Activated CD8-positive, alpha-beta memory T cell treated with anti-CD3 and anti-CD28 coated beads, Interleukin-2, amount 50 U/mL, for 48 hours (primary cell): ENCODE data around the gene SLMAP.

Source experiments
- DNase-seq: peaks from one replicate; pipeline ENCODE4 v3.0.0-alpha.2; 2020

Gene SLMAP, protein sequence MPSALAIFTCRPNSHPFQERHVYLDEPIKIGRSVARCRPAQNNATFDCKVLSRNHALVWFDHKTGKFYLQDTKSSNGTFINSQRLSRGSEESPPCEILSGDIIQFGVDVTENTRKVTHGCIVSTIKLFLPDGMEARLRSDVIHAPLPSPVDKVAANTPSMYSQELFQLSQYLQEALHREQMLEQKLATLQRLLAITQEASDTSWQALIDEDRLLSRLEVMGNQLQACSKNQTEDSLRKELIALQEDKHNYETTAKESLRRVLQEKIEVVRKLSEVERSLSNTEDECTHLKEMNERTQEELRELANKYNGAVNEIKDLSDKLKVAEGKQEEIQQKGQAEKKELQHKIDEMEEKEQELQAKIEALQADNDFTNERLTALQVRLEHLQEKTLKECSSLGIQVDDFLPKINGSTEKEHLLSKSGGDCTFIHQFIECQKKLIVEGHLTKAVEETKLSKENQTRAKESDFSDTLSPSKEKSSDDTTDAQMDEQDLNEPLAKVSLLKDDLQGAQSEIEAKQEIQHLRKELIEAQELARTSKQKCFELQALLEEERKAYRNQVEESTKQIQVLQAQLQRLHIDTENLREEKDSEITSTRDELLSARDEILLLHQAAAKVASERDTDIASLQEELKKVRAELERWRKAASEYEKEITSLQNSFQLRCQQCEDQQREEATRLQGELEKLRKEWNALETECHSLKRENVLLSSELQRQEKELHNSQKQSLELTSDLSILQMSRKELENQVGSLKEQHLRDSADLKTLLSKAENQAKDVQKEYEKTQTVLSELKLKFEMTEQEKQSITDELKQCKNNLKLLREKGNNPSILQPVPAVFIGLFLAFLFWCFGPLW

GRCh38 chr3:57755741-57756527 is at the start of gene SLMAP:
Gene SLMAP, plus strand, starts transcription at chr3:57756309. Its CDS starts 1,343 bp downstream, at chr3:57757652.
- DNase-seq = peak; percentile 95

- no peak for DNase-seq
These were observed 49.6 kb upstream of the SLMAP start for GRCh38 chr3:57706462-57706861.

DNA sequence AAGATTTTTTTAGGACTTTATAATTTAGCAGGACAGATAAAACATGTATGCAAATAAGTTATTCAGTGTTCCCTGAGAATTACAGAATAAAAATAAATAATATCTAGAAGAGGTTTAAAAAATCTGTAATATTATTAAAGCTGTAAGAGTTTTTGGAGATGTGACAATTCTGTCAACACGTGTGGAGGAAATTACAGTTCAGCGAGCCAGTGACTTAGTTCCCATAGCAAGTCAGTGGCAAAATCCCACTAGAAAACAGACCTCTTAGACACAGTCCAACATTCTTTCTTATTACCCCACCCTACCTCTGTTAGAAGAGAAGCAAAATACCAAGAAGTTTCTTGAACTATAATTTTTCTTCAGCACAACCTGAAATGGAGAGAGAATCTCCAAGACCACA is 47.1 kb upstream of the SLMAP start:
- DNase-seq = no peak

DNA sequence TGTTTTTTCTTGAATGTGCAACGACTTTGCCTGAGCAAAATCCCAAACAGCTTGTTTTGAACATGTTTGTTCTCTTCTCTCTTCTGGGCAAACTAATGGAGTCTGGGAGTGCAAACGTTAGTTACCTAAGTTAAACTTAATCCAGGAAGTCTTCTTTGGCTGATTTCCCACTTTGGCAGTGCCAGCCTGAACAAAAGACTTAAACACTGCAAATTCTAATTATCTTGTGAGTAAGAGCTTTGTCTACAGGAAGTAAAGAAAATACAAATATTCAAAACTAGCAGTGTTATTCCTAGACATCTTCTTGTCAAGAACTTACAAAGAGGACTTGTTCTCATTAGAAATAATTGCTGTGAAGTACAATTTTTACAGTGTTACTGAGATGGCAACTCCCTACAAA is 46.5 kb upstream of the SLMAP start:
- no peak for DNase-seq

GRCh38 chr3:57715686-57716085 is 40.4 kb upstream of the SLMAP start:
- no peak for DNase-seq

DNA sequence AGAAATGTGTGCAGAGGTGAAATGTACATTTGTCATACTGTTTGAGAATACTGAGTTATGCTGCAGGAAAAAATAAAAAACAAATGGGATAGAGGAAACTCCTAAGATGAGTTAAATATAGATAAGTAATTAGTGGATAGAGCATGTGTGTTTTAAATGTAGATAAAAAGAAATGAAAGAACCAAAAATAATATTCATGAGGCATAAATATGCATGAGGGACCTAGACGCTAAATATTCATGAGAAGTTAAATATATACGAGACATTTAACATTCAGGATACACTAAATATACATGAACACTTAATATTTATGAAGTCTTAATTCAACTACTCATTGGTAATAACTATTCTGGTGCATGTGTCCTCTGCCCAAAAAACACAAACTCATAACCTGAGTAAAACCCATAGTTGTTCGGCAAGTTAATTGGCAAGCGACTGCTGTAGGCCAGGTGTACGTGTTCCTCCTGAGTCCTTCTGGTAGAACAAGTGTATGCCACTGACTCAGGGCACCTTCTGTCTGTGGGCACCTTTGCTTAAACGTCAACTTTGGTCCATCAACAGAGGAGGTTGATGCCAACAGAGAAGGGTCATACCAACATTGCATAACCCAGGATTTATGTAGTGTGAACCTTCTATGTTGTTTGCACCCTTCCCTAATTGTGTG is 38.8 kb upstream of the SLMAP start:
- DNase-seq = no peak

DNA sequence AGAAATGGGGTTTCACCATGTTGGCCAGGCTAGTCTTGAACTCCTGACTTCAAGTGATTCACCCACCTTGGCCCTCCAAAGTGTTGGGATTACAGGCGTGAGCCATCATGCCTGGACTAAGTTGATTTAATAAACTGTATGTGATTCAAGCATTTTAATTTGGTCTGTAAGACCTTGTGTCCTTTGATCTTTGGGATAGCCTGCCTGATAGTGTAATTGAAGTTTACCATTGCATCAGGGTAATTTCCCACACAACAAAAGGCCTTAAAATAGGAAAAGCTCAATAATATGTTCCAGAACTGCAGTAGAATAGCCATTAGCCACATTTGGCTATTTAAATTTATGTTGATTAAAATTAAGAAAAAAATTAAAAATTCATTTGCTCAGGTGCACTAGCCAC is 38.0 kb upstream of the SLMAP start:
- no peak for DNase-seq

DNA sequence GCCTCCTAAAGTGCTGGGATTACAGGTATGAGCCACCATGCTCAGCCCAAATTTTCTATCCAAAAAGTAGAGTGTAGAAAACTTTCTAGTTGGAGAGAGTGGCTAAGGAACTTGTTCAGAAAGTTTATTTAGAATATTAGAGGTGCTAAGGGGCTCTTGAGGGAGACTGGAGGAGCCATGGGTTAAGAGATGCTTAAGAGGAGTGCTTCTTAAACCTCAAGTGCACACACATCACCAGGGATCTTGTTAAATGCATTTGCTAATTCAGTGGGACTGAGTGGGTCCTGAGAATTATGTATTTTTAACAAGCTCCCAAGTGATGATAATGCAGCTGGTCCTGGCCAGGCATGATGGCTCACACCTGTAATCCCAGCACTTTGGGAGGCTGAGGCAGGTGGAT is 29.7 kb upstream of the SLMAP start:
- DNase-seq = no peak

- DNase-seq = no peak
These were observed 29.0 kb upstream of the SLMAP start for GRCh38 chr3:57727106-57727505.

- DNase-seq = no peak
These were observed 26.6 kb upstream of the SLMAP start for GRCh38 chr3:57729334-57730045.

DNA sequence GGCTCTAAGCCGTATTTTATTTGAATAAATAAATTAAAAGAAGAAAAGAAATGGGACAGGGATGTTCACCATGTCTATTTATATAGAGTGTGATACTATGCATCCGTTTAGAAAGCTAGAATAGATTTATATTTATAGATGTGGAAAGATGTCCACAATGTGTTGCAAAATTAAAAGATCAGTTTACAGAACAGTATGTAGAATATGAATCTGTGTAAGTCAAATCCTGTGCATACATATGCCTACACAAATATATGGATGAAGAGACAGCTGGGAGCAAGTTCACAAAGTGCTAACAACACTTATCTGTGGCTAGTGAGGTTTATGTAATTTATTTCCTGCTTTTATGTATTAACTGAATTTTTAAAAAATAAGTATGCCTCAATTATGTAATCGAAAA is 25.4 kb upstream of the SLMAP start:
- DNase-seq = no peak

- no peak for DNase-seq
These were observed 24.8 kb upstream of the SLMAP start for GRCh38 chr3:57731311-57731710.

GRCh38 chr3:57733790-57734189 is 22.3 kb upstream of the SLMAP start:
- DNase-seq = no peak

DNA sequence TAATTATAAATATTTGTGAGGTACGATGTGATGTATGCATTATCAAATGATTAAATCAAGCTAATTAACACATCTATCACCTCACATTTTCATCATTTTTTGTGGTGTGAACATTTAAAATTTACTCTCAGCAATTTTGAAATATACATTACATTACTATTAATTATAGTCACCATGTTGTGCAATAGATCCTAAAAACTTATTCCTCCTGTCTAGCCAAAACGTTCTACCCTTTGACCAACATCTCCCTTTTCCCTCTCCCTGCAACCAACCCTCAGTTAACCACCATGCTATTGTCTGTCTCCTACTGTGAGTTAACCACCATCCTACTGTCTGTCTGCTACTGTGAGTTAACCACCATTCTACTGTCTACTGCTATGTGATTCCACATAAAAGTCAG is 20.7 kb upstream of the SLMAP start:
- DNase-seq = no peak

GRCh38 chr3:57737840-57738239 is 18.3 kb upstream of the SLMAP start:
- no peak for DNase-seq

- no peak for DNase-seq
These were observed 17.7 kb upstream of the SLMAP start for GRCh38 chr3:57738391-57738790.

DNA sequence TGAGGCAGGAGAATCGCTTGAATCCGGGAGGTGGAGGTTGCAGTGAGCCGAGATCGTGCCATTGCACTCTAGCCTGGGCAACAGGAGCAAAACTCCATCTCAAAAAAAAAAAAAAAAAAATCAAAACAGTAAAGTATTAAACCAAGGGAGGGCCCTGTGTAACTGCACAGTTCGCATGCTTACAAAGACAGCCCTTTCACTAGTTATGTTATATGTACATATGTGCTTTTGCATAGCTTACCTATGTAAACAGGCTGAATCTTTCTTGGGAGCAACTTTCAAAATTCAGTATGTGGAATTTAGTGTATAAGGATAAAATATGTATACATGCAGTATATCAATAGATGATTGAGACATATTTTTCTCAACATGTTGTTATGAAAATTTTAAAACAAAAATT is 16.1 kb upstream of the SLMAP start:
- DNase-seq = no peak

- DNase-seq = no peak
These were observed 12.6 kb upstream of the SLMAP start for GRCh38 chr3:57743496-57743895.

GRCh38 chr3:57745101-57745500 is 11.0 kb upstream of the SLMAP start:
- no peak for DNase-seq

DNA sequence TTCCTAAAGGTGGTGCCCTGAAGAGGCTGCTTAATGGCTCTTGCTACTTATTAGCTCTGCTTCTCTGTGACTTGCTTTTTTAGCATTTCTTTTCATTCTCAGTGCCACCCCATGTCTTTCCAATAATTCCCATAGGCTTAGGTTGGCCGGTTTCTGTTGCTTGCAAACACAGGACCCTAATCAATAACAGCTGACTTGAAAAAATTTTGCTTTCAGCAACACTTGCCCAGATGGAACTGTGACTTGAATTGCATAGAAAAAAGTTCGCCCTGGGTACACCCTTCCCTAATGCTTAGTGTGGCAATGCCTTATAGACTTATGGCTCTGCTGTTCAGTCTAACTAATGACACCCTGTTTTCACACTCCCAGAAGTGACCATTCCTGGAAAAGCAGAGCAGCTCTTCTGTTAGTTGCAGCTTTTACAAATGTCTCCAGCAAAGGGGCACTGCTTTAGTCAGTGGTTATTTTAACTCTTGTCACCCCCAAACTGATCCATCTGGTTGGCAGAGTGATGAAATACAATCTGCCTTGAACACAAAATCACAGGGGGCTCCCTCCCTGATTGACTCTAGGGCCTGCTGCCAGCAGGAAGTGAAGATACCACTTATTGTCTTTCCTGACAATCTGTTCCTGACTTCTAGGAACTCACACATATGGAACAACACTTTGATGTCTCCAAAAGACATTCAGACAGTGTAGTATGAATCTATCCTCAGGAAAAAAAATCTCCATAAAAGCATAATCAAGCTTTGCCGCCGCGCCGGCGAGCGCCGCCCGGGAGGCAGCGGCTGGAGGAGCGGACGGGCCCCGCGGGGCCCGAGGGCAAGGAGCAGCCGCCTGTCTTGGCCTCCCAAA is 9.7 kb upstream of the SLMAP start:
- DNase-seq = no peak

DNA sequence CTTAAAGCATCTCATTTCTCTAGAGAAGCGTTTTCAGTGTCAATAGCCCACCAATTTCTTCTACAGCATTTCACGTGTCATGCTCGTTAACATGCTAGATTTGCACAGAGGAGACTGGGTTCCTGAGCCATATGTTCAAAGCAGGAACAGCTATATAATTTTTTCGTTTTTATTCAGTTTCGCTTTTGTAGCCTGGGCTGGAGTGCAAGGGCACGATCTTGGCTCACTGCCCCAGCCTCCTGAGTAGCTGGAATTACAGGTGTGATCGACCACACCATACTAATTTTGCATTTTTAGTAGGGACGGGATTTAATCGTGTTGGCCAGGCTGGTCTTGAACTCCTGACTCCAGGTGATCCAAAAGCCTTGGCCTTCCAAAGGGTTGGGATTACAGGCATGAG is 6.6 kb upstream of the SLMAP start:
- DNase-seq = no peak
